ENCODE data around the gene LIM2. TPM values are rescaled to one million over a fixed set of nuclear protein-coding genes. Genes with fewer than 3 reads are reported as not detected.

LIM2 gene
- total and polyA plus RNA-seq, 10 donors, result not detected

GRCh38 chr19:51367565-51368365 lies 20.0 kb downstream of the LIM2 start:
- peak overlapping the region; percentile 51 to 95 (median 78) for H3K4me3 ChIP-seq
- H3K9me3 ChIP-seq, result no peaks in the 10 kb centered on the region
- intact Hi-C loops (cut with DNase I; ENCODE audit: low total_unique reads), result no loop called here
- TF ChIP-seq POLR2A (IDR thresholded peaks at IDR 0.05) (peak in 2 of 3 donors; percentile 7 to 59), CTCF (IDR thresholded peaks at IDR 0.05 in 8 of 11, conservative IDR thresholded peaks at IDR 0.05 in 3 of 11) (peak in 3 of 11 experiments; percentile 14 to 45 (median 26)), POLR2AphosphoS5 (IDR thresholded peaks at IDR 0.05) (peak; percentile 92 to 95 (median 94))
- H3K36me3 ChIP-seq, result no peaks in the 10 kb centered on the region
- peaks cover 4 to 91% (median 47%) of the 10 kb centered on the region in 6 donors for H3K4me1 ChIP-seq
- H3K27me3 ChIP-seq (replicated peaks in 1 of 7), result no peaks in the 10 kb centered on the region
- DNase-seq, result peak; percentile 100
- H3K27ac ChIP-seq, result peak overlapping the region; percentile 82 to 97 (median 93)
- WGBS, 5 donors, result 0 to 1% (median 1%) methylated on average over 39 to 64 of the region's 64 CpGs

- H3K9me3 ChIP-seq, result no peaks in the 10 kb centered on the region
- no peaks in the 10 kb centered on the region for H3K27me3 ChIP-seq (replicated peaks in 1 of 7)
- peaks cover 4 to 91% (median 51%) of the 10 kb centered on the region in 6 donors for H3K4me1 ChIP-seq
- H3K4me3 ChIP-seq, result peak overlapping the region; percentile 51 to 95 (median 78)
- no peaks in the 10 kb centered on the region for H3K36me3 ChIP-seq
- peak in 1 of 3 donors; percentile 79 for TF ChIP-seq POLR2A (IDR thresholded peaks at IDR 0.05)
- TF ChIP-seq CTCF (IDR thresholded peaks at IDR 0.05 in 8 of 11, conservative IDR thresholded peaks at IDR 0.05 in 3 of 11), result no peak
- intact Hi-C loops (cut with DNase I; ENCODE audit: low total_unique reads), result no loop called here
- no peak for DNase-seq
- peak overlapping the region; percentile 75 to 97 (median 93) for H3K27ac ChIP-seq
- WGBS, 5 donors, result 0 to 1% (median 1%) methylated on average over 15 of the region's 15 CpGs
Measured at GRCh38 chr19:51367255-51367564, 20.6 kb downstream of the LIM2 start.

GRCh38 chr19:51366389-51367254 lies 21.2 kb downstream of the LIM2 start:
- no peaks in the 10 kb centered on the region for H3K9me3 ChIP-seq
- H3K27me3 ChIP-seq (replicated peaks in 1 of 7), result no peaks in the 10 kb centered on the region
- no peaks in the 10 kb centered on the region for H3K36me3 ChIP-seq
- TF ChIP-seq POLR2A (IDR thresholded peaks at IDR 0.05), result peak in 2 of 3 donors; percentile 48 to 65
- peak in 2 of 11 experiments; percentile 12 to 25 for TF ChIP-seq CTCF (IDR thresholded peaks at IDR 0.05 in 8 of 11, conservative IDR thresholded peaks at IDR 0.05 in 3 of 11)
- peak; percentile 82 to 97 (median 96) for TF ChIP-seq POLR2AphosphoS5 (IDR thresholded peaks at IDR 0.05)
- H3K4me3 ChIP-seq, result peak overlapping the region; percentile 51 to 95 (median 78)
- DNase-seq, result peak; percentile 97
- intact Hi-C loops (cut with DNase I; ENCODE audit: low total_unique reads), result no loop called here
- WGBS, 5 donors, result 0 to 1% (median 0%) methylated on average over 43 to 54 of the region's 54 CpGs
- H3K4me1 ChIP-seq, result peaks cover 4 to 87% (median 47%) of the 10 kb centered on the region in 6 donors
- peak overlapping the region; percentile 75 to 97 (median 93) for H3K27ac ChIP-seq
